HG02763 (cell line): ENCODE measurements around the gene MINDY4B.
"Not testable (repeated sequence)": the region's sequence is repeated elsewhere in the genome, so short reads cannot be mapped to it uniquely, and the experiment has no call there.

Experiments
- ATAC-seq: cut with Tn5 transposase; IDR thresholded peaks from one replicate; pipeline ENCODE4 v1.9.1; 2021; ENCODE audit warnings: mild to moderate bottlenecking, moderate library complexity; ENCODE audit not compliant: unreplicated experiment

The MINDY4B gene

DNA sequence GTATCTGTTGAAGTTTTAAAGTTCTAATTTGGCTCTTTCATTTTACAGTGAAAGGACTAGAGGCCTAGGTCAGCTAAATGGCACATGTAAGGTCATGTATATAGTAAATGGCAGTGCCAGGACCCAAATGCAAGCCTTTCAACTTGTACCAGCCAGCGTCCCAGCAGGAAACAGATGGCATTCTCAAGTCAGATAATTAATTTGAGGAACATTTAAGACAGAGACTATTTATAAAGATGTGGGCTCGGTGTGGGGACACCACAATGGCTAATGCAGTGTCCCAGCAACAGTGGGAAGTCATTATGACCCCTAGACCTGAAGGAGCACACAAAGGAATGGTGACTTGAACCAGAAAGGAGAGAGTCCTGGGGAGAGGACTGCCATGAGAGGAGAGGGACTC is 6.1 kb downstream of the MINDY4B start:
- no peak for ATAC-seq

DNA sequence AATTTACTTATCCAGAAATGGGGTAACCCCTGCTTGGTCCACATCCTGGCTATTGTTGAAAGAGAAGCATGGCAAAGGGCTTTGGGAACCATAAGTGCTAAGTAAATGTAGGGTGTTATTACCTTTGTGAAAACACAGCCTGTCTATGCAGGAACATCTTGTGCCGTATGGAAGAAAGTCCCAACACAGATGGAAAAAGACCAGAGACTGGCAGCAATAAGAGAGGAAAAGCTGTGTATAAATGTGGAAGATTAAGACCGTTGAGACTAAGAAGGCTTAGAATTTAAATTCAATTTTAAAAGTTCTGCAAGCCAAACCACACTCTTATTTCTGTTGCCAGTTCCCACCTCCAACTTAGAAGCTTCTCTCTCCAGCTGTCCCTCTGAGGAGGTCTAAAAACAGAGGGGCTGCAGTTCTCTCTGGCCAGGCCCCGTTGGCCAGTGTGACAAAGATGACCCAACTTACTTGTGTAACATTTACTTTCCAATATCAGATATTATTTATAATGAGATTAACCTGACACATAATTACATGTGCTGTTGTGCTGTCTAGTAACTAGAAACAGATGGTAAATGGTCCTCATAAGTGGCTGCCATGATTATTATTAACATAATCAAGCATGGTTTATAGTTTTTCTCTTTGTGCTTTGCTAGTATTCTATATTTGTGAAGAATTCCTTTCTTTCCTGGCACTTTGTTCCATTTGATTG is 7.0 kb downstream of the MINDY4B start:
- ATAC-seq = no peak

DNA sequence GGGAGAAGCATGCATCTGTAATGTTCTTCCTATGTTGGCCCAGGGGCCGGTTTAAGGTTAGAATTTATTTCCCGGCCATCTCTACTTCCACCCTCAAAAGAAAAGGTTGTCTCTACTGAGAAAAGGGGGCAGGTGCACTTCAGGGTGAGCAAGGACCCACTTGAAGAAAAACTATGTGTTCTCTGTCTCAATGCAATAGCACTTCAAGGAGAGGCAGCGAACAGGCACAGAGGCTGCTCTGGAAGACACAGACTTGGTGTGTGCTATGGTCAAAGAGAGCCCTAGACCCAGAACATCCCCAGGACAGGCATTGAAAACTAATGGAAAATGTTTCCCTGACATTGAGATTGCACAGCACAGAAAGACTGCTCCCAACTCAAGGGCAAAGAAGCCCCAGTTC is 7.6 kb downstream of the MINDY4B start:
- ATAC-seq = no peak

DNA sequence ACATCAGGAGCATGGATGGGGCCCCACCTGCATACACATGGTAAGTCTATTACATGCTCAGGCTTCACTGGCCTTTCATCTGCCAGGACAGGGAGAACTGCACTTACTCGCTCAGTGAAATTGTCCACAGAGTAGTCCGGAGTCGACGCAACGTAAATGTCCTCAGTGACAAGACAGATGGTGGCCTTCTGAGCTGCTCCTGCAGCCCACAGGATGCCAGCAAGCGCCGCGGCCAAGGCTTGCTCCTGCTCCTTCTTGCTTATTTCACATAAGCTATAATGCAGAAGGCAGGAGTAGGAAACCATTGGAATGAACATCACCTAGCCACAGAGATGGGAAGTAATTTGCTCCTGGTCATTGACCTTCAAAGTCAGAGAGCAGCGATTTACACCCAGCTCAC is 14.4 kb downstream of the MINDY4B start:
- no peak for ATAC-seq

DNA sequence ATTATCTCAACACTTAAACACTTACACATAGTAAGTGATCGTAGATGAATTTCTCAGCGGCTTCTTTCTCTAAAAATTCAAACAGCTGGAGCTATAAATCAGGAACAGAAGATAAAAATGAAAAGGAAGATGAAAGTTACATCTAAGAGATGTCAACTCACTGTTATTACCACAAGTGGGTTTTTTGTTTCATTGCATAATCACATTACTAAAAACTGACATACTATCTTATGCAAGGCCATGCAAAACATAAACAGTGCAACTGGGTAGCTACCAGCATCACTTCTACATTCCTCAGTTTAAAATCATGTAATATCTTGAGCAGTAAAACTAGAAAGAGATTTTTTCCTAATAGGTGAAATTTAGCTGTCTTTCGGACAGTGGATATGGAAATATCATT is 14.9 kb downstream of the MINDY4B start:
- no peak for ATAC-seq

DNA sequence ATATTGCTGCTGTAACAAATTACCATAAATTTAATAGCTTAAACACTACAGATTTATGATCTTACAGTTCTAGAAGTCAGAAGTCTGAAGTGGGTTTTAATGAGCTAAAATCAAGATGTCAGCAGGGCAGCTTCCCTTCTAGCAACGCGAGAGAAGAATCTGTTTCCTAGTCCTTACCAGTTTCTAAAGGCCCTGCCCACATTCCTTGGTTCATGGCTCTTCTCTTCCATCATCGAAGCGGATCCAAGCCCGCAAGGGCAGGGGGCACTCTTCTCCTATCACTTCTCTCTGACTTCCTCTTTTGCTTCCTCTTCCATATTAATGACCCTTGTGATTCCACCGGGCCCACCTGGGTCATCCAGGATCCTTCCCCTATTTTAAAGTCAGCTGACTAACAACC is 16.1 kb downstream of the MINDY4B start:
- no peak for ATAC-seq

DNA sequence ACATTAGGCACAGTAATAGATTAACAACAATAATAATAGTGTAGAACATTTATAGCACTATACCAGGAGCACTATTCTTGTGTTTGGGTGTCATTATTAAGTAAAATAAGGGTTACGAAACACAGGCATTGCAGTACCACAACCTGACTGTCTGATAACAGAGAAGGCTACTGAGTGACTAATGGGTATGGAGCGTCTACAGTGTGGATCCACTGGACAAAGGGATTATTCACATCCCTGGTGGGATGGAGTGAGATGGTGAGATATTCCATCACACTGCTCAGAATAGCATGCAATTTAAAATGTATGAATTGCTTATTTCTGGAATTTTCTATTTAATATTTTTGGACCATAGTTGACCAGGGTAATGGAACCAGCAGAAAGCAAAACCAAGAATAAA is 18.2 kb downstream of the MINDY4B start:
- no peak for ATAC-seq

DNA sequence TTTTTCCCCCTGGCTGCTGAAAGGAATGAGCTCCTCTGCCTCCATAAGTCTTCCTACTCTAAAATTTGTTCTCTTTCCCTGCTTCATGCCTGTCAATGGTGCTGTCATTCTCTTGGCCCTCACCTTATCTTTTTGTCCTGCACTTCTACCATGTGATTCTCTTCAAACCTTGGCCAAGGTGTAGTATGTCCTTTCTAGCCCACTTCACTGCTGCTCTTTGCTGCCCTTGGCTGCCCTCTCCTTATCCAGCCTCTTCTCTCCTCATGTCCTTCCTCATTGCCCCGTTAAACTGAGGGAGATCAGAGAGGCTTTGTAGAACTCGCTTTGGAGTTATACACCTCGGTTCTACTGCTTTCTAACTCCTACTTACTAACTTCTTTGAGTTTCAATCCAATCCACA is 19.7 kb downstream of the MINDY4B start:
- no peak for ATAC-seq

DNA sequence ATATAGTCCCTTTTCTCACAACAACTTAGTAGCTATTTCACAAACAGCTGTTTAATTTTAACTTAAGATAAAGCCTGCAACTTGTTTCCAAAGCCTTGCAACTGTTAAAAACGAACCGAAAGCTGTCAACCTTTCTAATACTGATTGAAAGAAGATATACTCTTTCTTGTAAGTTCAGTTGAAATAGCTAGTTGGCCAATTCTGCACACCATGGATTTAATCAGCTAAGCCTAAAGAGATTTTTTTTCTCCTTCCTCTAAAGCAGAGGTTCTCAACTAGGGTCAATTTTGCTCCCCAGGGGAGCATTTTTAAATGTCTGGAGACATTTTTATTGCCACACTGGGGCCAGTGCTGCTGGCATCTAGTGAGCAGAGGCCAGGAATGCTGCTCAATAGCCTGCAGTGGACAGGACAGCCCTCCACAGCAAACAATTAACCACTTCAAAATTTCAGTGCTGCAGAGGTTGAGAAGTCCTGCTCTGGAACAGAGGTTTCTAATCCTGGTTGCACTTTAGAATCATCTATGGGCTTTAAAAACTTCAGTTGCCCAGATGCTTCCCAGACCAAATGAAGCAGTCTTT is 26.2 kb downstream of the MINDY4B start:
- ATAC-seq = no peak

DNA sequence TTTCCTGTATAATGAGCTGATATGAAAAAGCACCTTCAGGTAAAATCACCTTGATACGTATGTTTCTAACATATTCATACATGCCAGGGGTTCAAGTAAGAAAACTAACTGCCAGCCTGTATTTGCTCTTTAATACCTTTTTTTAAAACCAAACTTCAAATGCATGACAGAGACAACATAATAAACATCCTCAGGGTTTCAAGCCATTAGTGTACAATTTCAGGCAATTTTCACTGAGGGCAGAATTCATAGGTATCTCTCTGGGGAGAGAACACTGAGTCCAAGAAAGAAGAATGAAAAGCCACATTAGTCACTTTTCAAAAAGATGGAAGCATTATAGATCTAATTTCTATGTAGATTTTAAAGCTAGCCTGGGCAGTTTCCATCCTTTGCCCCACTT is 26.9 kb downstream of the MINDY4B start:
- ATAC-seq = no peak

DNA sequence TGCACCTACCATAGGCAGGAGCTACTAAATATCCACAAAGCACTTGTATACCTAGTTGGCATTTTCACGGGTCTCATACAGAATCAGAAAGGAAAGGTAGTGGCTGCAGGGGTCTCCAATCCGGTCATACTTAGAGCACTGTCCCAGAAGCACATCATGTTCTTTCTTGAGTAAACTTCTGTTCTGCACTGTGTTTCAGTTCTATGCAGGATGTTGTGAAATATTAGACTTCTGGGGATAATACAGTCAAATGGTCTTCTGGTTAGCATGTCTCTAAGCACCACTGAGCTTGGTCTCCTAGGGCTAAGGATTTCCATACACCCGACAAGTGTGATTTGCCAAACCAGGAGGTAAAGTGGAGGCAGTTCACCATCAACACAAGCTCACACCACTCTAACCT is 27.9 kb downstream of the MINDY4B start:
- no peak for ATAC-seq

DNA sequence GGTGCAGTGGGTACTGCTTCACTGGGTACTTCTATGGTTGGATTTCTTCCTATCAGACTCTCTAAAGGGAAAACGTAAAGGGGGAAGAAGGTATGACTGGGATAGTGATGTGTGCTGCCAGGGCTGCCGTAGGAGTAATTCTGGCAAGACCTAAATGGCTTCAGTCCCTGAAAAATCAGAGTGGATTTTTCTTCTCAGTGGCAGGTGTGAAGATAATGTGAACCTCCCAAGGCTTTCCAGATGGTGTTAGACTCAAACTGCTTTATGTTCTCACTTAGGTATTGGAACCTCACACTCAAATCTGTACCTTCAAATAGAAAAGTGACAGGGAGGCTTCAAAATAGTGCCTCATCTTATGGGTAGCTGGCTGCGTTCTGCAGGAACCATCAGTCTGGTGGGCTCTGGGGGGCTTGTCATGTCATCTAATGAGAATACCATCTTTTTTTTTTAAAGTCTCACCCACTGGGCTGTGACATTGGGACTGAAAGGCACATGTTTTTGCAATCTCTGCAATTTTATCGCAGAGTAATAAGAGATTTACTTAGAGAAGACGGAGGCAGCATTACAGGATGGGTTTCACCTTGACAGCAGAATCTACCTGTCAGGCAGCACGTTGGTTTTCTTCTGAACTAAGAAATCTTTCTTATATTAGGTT is 28.5 kb downstream of the MINDY4B start:
- no peak for ATAC-seq

DNA sequence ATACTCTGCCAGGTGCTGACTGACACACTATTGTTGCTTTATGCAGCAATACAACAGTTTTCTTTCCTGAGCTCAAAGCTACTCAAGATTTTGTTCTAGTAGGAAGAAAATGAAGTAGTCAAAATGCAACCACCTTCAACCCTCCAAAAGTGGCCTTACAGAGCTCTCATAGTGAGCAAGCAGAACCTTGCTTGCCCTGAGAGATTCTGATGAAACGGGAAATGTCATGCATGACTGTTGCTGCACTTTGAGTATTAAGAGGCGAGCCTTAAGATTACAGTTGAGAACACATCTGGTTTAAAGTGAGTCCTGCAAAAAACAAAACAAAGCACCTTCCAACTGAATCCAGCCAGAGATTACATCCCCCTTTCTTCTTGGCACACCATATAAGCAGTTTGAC is 29.7 kb downstream of the MINDY4B start:
- ATAC-seq = no peak

DNA sequence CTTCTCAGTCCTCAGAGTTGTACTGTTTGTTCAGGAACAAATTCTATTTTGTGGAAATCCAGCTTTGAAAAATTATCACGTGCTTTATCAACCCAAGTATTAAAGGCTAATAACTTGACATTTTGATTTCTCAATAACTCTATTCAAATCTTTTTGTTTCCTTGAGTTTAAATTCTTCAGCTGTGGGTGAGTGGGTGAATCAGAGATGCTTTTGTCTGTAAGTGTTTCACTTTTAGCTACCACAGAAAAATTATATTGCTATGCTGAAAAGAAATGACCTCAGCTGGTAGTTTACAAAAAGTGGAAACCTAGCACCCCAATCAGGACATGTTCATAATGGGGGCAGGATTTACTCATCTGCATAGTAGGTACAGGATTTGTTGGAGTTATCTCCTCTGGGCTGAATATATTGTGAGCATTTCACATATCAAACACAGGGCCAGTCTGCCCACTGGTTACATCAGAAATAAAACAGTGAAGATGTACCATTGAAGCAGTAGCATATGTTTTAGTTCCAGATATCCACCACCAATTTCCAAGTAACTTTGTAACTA is 30.5 kb downstream of the MINDY4B start:
- no peak for ATAC-seq

DNA sequence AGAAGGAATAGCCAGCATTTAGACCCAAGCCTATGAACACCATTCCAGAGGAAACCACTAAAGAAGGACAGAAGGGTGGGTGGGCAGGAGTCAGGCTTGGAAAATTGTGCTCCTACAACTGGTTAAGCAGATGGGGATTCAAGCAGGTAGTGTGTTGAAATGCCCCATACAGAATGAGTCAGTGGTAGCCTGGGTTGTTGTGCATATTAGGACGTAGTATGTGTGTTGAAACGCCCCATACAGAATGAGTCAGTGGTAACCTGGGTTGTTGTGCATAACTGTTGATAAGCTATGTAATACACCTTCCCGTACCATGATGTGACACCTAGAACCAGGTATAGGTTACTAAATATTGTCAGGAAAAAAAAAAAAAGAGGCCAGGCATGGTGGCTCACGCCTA is 34.0 kb downstream of the MINDY4B start:
- ATAC-seq = no peak

DNA sequence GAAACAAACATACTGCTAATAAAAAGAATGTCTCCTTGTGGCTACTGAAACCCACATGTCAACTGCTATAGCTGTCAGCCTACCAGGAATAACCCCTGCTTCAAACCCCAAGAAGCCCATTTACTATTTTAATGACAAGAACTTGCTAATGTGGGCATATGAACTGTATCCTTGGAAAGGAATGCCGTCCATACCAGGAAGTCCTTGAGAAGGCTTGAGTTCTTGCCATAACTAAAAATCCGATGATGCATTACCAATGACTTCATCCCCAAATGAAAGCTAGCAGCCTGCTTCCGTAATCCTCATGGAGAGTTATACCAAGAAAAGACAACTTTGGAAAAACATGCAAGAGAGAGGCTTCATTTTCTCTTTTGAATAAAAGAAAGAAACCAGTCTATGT is 34.8 kb downstream of the MINDY4B start:
- no peak for ATAC-seq

DNA sequence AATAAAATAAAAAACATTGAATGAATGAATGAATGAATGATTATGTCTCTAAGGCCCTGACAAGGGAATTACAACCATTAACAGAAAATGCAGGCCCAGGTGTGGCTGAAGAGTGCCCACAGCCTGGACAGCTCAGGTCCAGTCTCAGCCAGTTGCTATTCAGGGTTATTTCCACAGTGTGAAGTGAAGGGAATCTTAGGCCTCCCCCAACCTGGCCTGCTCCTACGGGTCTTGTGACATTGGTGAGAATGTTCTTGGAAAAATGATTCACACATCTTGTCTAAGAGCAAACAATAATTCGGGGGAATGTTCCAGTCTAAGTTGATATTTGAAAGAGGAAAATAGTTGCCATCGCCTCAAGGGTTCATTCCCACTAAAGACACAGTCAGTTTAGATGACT is 37.0 kb downstream of the MINDY4B start:
- ATAC-seq = no peak

DNA sequence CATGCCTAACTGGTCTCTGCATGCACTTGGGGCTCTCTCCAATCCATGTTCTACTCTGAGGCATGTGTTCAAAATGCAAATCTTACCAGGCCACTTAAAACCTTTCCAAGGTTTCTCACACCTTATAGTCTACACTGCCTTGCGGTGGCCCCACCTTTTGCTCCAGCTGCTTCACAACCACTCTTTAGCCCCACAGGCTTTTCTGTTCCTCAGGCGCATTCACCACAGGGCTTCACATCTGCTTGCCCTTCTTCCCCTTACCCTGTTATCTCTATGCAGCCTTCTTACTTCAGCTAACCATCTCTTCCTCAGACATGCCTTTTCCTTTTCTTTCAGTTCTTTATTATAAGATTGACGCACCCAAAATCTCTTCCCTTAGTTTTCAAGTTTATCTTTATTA is 37.8 kb downstream of the MINDY4B start:
- no peak for ATAC-seq

DNA sequence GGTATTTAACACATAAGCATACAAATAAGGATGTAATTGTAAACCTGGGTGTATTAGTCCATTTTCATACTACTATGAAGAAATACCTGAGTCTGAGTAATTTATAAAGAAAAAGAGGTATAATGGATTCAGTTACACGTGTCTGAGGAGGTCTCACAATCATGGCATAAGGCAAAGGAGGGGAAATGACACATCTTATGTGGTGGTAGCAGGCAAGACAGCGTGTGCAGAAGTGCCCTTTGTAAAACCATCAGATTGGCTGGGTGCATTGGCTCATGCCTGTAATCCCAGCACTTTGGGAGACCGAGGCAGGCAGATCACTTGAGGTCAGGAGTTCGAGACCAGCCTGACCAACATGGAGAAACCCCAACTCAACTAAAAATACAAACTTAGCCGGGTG is 41.3 kb downstream of the MINDY4B start:
- not testable (repeated sequence) for ATAC-seq

DNA sequence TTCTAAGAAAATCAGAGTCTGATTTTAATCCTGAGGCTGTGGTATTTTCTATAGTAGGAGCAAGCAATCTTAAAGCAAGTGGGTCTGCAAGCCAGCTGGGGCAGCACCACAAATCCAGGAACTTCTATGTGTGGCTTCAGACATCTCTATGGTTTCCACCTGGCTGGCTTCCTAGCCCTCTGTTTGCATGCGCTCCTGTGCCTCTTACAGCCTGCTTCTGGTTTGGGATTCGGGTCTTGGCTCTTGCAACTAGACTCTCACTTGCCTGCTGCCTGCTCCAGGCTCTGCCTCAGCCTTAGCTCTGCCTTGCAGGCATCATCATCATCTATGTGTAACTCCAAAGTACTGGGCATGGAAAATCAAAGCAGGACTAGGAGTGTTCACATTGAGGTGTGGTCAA is 43.4 kb downstream of the MINDY4B start:
- no peak for ATAC-seq

DNA sequence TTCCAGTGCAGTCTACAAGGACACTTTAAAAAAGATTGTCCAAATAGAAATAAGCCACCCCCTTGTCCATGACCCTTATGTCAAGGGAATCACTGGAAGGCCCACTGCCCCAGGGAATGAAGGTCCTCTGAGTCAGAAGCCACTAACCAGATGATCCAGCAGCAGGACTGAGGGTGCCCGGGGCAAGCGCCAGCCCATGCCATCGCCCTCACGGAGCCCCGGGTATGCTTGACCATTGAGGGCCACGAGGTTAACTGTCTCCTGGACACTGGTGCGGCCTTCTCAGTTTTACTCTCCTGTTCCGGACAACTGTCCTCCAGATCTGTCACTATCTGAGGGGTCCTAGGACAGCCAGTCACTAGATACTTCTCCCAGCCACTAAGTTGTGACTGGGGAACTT is 47.3 kb downstream of the MINDY4B start:
- not testable (repeated sequence) for ATAC-seq

DNA sequence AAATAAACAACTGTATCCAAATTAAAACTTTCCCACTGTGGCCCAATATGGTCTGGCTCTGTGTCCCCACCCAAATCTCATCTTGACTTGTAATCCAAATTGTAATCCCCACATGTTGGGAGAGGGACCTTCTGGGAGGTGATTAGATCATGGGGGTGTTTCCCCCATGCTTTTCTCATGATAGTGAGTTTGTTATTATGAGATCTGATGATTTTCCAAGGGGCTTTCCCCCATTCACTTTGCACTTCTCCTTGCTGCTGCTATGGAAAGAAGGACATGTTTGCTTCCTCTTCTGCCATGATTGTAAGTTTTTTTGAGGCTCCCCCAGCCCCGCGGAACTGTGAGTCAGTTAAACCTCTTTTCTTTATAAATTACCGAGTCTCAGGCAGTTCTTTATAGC is 55.0 kb downstream of the MINDY4B start:
- ATAC-seq = no peak
